Iris pigment epithelial cell (primary cell): ENCODE results near the gene CTBP1.

Experiments used
- DNase-seq: peaks from one replicate; pipeline ENCODE4 v3.0.0-alpha.2; 2011; ENCODE audit warnings: low read depth

CTBP1 gene

DNA sequence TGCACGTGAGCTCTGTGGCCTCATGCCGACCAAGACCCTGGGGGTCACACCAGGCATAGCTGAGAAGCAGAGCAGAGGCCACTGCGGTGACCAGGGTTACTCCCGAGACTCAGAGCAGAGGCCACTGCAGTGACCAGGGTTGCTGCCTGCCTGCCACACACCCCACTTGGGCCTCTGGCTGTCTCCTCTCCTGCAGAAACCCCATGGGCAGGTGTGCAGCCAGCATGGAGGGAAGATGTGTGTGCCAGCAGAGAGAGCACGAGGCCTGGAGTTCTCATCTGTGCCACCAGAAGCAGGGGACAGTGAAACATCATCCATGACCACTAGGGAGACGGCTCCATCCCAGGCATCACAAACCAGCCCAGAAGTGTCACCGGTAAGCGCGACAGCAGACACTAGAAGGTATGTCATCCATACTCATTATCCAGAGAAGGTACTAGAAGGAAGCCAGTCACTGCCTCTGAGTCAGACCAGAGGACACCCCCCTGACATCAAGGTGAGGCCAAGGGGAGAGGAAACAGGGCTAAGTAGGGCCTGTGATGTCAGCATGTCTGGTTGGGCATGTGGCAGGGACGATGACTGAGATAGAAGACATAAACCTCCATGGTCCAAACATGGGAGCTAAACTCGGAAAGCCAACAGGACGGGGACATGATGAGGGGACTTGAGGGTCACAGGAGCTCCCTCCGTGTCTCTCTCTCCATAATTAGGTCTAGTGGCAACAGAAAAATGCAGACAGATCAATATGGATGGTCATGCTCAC lies 52.3 kb downstream of the CTBP1 start:
- DNase-seq, result no peak

DNA sequence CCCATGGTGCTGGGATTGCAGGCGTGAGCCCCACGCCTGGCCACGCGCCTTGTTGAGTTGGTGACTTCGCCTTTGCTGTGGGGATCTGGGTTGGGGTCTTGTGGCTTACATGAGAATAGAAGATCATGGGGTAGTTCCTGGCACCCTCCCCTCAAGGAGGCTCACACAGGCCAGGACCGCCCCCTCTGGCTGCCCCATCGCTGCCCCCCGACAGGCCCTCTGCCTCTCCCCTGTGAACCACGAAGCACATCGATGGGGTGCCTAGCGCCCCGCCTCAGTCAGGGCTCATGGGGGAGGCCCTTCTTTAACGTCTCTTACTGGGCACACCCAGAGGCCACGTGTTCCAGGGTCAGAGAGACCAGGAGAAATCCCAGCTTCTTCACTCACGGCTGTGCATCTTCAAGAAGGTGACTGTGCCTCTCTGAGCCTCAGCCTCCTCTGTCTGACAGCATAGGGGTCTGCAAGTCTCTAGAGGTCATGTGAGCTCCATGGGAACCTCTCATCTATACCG lies 53.0 kb downstream of the CTBP1 start:
- no peak for DNase-seq

GRCh38 chr4:1195109-1195671 lies 53.7 kb downstream of the CTBP1 start:
- DNase-seq, result no peak

- DNase-seq, result peak; percentile 59
These were observed 54.7 kb downstream of the CTBP1 start for GRCh38 chr4:1194010-1194900.

- no peak for DNase-seq
These were observed 55.5 kb downstream of the CTBP1 start for GRCh38 chr4:1193206-1194009.

DNA sequence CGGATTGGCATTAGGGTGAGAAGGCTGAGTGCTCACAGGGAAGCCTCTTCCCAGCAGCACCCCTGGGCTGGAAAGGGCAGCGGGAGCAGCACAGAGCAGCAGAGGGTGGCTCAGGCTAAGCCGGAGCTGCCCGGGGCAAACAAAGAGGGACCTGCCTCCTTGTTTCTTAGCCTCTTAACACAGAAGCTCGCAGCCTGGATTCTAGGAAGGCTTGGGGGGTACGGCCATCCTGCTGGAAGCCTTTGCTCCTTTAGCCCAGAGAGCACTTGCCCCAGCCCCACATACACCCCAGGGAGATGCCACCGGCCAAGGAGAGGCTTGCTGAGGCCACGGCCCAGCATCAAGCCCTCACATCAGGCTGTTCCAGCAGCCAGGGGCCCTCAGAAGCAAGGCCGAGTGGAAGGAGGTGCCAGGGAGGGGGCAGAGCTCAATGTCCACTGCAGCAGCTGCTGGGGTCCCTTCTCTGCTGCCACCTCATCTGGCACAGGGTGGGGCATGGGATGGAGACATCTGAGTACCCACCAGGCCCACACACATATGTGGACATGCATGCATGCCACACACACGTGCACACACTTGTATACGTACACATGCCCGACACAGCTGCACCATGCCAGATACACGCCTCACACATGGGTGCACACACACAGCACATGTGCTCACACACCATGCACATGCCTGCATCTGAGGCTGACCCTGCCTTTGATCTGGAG lies 56.3 kb downstream of the CTBP1 start:
- peak; percentile 44 for DNase-seq

DNA sequence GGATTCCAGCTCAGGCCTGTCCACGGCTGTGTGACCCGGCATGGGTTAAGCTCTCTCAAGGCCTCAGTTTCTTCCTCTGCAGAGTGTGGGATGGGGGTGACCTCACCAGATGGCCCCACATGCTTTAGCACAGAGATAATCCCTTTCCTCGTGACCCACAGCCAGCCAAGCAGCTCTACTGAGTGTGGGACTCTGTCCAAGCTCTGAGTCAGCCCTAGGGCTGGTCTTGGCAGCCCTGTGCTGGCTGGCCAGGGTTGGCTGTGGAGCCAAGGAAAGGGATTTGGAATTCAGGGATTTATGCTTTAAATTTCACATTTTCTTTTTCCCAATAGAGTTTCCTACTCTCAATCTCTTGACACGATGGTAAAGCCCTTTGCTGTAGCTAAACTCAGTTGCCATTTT lies 56.8 kb downstream of the CTBP1 start:
- DNase-seq, result peak; percentile 99

DNA sequence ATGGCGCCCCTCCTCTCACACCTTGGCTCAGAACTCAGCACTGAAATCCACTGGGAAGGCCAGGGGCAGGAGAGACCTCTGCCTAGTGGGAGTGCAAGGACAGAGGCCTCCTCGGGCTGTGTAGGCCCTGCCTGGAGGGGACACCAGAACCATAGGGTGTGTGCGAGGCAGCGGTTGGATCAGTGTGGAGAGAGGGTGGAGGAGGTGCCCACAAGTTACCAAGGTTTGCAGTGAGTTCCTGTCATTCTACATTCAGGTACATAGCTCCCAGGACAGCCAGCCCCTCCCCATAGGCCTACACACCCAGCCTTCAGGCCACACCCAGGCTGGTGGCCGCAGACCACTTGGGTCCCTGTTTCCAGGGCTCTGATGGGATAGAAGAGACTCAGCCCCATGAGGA lies 57.3 kb downstream of the CTBP1 start:
- DNase-seq, result no peak

DNA sequence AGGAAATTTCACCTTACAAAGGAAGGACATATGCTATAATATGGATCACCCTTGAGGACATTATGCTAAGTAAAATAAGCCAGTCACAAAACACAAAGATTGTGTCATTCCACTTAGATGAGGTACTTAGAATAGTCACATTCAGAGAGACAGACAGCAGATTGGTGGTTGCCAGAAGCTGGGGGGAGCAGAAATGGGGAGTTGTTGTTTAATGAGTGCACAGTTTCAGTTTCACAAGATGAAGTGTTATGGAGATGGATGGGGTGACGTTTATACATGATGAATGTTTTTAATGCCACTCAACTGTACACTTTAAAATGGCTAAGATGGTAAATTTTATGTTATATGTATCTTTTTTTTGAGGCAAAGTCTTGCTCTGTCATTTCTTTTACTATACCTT lies 61.7 kb downstream of the CTBP1 start:
- peak; percentile 77 for DNase-seq

DNA sequence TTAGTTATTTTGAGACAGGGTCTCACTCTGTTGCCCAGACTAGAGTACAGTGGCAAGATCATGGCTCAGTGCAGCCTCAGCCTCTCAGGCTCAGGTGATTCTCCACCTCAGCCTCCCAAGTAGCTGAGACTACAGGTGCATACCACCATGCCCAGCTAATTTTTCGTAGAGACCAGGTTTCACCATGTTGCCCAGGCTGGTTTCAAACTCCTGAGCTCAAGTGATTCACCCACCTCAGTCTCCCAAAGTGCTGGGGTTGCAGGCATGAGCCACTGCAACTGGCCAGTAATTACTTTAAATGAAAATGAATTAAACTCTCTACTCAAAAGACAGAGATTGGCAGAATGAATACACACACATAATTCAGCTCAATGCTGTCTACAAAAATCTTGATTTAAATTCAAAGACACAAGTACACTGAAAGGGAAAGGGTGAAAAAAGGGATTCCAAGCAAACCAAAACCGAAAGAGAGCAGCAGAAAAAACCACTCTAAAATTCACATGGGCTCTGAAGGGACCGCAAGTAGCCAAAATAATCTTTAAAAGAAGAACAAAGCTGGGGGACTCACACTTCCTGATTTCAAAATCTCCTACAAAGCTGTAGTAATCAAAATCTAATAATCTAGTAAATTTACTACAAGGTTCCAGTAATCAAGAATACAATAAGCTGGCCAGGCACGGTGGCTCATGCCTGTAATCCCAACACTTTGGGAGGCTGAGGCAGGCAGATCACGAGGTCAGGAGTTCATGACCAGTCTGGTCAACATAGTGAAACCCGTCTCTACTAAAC lies 64.8 kb downstream of the CTBP1 start:
- no peak for DNase-seq

GRCh38 chr4:1182313-1182712 lies 66.6 kb downstream of the CTBP1 start:
- DNase-seq, result no peak

GRCh38 chr4:1180663-1181062 lies 68.3 kb downstream of the CTBP1 start:
- DNase-seq, result no peak

DNA sequence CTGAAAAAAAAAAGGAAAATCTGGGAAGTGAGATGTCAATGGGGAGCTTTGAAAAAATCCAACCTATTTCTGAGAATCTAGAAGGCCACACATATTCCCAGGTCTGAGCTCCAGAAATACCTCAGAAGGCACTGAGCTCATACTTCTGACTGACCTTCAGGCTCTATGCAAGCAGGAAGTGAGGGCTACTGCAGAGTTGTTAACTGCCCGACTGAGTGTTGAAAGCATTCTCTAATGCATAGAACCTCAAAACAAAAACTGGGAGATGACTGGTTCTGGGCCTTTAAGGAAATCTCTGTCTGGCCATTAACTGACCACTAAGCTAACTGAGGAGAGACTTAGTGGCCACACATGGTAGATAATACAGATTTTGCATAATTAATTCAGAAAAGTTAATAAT lies 69.0 kb downstream of the CTBP1 start:
- no peak for DNase-seq

- DNase-seq, result no peak
These were observed 69.9 kb downstream of the CTBP1 start for GRCh38 chr4:1179089-1179441.

DNA sequence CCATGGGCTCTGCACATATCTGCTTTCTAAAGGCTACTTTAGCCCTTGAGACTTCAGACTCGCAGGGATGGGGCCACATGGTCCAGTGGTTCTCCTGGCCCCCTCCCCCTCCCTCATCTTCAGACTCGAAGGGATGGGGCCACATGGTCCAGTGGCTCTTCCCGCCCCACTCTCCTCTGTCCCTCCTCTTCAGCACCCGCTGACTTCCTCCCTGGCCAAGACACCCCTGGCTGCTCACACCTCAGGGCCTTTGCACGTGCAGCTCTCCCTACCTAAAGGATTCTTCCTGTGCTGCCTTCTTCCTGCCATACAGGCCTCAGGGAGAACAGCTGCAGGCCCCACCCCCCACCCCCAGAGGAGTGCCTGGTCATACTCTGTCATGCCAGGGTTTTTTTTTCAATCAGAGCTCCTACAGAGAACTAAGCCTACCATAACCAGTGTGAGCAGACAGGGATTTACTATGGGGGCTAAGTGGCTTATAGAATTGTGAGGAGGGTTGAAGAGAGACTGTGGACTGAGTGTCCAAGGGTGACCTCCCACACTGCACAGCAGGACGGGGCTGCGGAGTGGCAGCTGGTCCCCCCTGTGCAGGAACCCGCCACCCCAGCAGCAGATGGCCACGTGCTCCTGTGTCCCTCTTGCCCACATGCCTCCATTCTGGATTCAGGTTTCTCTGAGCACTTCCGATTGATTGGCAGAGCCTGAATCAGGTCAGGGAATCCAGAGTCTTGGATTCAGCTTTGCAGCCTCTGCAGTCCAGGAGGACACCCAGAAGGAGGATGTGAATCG lies 70.4 kb downstream of the CTBP1 start:
- DNase-seq, result no peak

GRCh38 chr4:1177274-1178141 lies 71.4 kb downstream of the CTBP1 start:
- no peak for DNase-seq

GRCh38 chr4:1176398-1177273 lies 72.3 kb downstream of the CTBP1 start:
- DNase-seq, result no peak
